IMR-90 (cell line): Measurements from ENCODE around the gene LSMEM2. TPM values are rescaled to one million over a fixed set of nuclear protein-coding genes. Genes with fewer than 3 reads are reported as not detected.

Source experiments
- ATAC-seq: fragments of 200-7000 bp; cut with Tn5 transposase; 2 replicates; pipeline ENCODE4 v1.9.1; 2020; ENCODE audit warnings: low read depth, mild to moderate bottlenecking, moderate library complexity
- BruUV-seq: library from RNA; stranded (reverse); fragments of 400-500 nt; replicated peaks from 2 replicates; lab custom pipeline; 2021; lab: Mats Ljungman, UMichigan
- CTCF ChIA-PET: fragments of 300-600 bp; formaldehyde crosslinking; extraction: SDS; loops from one replicate; lab custom pipeline; 2021; ENCODE audit warnings: antibody characterized with exemption; lab: Yijun Ruan, JAX
- POLR2A ChIA-PET: fragments of 300-600 bp; sonication (Branson Sonifier 250); formaldehyde crosslinking; loops from one replicate; lab custom pipeline; 2022; ENCODE audit warnings: antibody characterized with exemption; ENCODE audit not compliant: unreplicated experiment; lab: Charles Lee
- DNase-seq: peaks from one replicate; pipeline ENCODE4 v3.0.0; 2013
- H2AFZ ChIP-seq: replicated peaks from 2 replicates; pipeline ENCODE3; 2013; ENCODE audit warnings: low read length, mild to moderate bottlenecking; ENCODE audit not compliant: poor library complexity
- H2AK5ac ChIP-seq: 2 replicates; pipeline ENCODE4 v1.6.1; 2013; ENCODE audit warnings: low read depth, low read length, inconsistent platforms
- H2AK9ac ChIP-seq: replicated peaks from 2 replicates; pipeline ENCODE3; 2013; ENCODE audit warnings: mild to moderate bottlenecking, low read depth, low read length, moderate library complexity; ENCODE audit not compliant: poor library complexity
- H2BK120ac ChIP-seq: 2 replicates; pipeline ENCODE4 v1.6.1; 2013; ENCODE audit warnings: low read depth, low read length, inconsistent platforms
- H2BK15ac ChIP-seq: 3 replicates; pipeline ENCODE4 v1.6.1; 2013; ENCODE audit warnings: low read depth, low read length, inconsistent platforms
- H2BK20ac ChIP-seq: 2 replicates; pipeline ENCODE4 v1.6.1; 2013; ENCODE audit warnings: low read depth, mild to moderate bottlenecking, inconsistent platforms, low read length, moderate library complexity
- H2BK5ac ChIP-seq: 2 replicates; pipeline ENCODE4 v1.6.1; 2013; ENCODE audit warnings: mild to moderate bottlenecking, low read depth, low read length, inconsistent platforms; ENCODE audit not compliant: poor library complexity, severe bottlenecking
- H3K14ac ChIP-seq: replicated peaks from 2 replicates; pipeline ENCODE4 v1.6.1; 2013; ENCODE audit warnings: low read depth, low read length, inconsistent platforms
- H3K18ac ChIP-seq: 2 replicates; pipeline ENCODE4 v1.6.1; 2013; ENCODE audit warnings: low read depth, low read length, control low read depth
- H3K23ac ChIP-seq: 2 replicates; pipeline ENCODE4 v1.6.1; 2013; ENCODE audit warnings: low read depth, low read length, inconsistent platforms
- H3K27ac ChIP-seq: 2 replicates; pipeline ENCODE4 v1.5.1; 2013; ENCODE audit warnings: mild to moderate bottlenecking, control low read depth, low read length; ENCODE audit not compliant: insufficient read depth
- H3K27me3 ChIP-seq: 2 replicates; pipeline ENCODE4 v1.6.1; 2013; ENCODE audit warnings: low read length; ENCODE audit not compliant: control insufficient read depth, insufficient read depth
- H3K36me3 ChIP-seq: 2 replicates; pipeline ENCODE4 v1.6.1; 2013; ENCODE audit warnings: low read length, mixed read lengths; ENCODE audit not compliant: control insufficient read depth, insufficient read depth
- H3K4ac ChIP-seq: 2 replicates; pipeline ENCODE4 v1.6.1; 2013; ENCODE audit warnings: low read depth, low read length, inconsistent platforms
- H3K4me1 ChIP-seq: 2 replicates; pipeline ENCODE4 v1.6.1; 2013; ENCODE audit warnings: low read length, mixed read lengths; ENCODE audit not compliant: control insufficient read depth, insufficient read depth
- H3K4me2 ChIP-seq: 2 replicates; pipeline ENCODE4 v1.6.1; 2013; ENCODE audit warnings: low read depth, mild to moderate bottlenecking, control low read depth, low read length, moderate library complexity
- H3K4me3 ChIP-seq: 2 replicates; pipeline ENCODE4 v1.5.1; 2013; ENCODE audit warnings: low read depth, mild to moderate bottlenecking, control low read depth, low read length, moderate library complexity; ENCODE audit not compliant: insufficient read depth
- H3K56ac ChIP-seq: 2 replicates; pipeline ENCODE4 v1.6.1; 2013; ENCODE audit warnings: low read length, inconsistent platforms; ENCODE audit not compliant: insufficient read depth; ENCODE audit errors: extremely low read depth
- H3K79me1 ChIP-seq, 2 experiments: 2 replicates each; pipeline ENCODE4 v1.6.1; 2013; ENCODE audit warnings: low read length in 2 of 2, inconsistent platforms in 1 of 2, low read depth in 1 of 2
- H3K9ac ChIP-seq: 2 replicates; pipeline ENCODE4 v1.6.1; 2013; ENCODE audit warnings: low read depth, low read length, control low read depth
- H3K9me1 ChIP-seq: 2 replicates; pipeline ENCODE4 v1.6.1; 2013; ENCODE audit warnings: low read length, inconsistent platforms; ENCODE audit not compliant: insufficient read depth
- H3K9me3 ChIP-seq: 2 replicates; pipeline ENCODE4 v1.6.1; 2013; ENCODE audit warnings: low read length; ENCODE audit not compliant: control insufficient read depth, insufficient read depth
- H4K20me1 ChIP-seq: 2 replicates; pipeline ENCODE4 v1.6.1; 2013; ENCODE audit warnings: low read length, inconsistent platforms; ENCODE audit not compliant: insufficient read depth
- H4K5ac ChIP-seq: 2 replicates; pipeline ENCODE4 v1.6.1; 2013; ENCODE audit warnings: mild to moderate bottlenecking, low read depth, low read length, control low read depth
- H4K8ac ChIP-seq, 2 experiments: 2 replicates each; pipeline ENCODE4 v1.6.1; 2013; ENCODE audit warnings: low read depth in 2 of 2, low read length in 2 of 2, control low read depth in 1 of 2, inconsistent platforms in 1 of 2
- H4K91ac ChIP-seq: 2 replicates; pipeline ENCODE4 v1.6.1; 2013; ENCODE audit warnings: low read depth, low read length, inconsistent platforms; ENCODE audit not compliant: insufficient read depth
- BHLHE40 ChIP-seq: fragments of 150-350 bp; IDR thresholded peaks from 2 replicates; pipeline ENCODE4 v1.6.1; 2016; ENCODE audit warnings: mild to moderate bottlenecking, low read depth, low read length
- CEBPB ChIP-seq: IDR thresholded peaks from 2 replicates; pipeline ENCODE4 v1.6.1; 2012; ENCODE audit warnings: low read depth, low read length, improper control_type of control experiment
- CHD1 ChIP-seq: IDR thresholded peaks from 2 replicates; pipeline ENCODE4 v1.6.1; 2012; ENCODE audit warnings: low read depth, low read length, improper control_type of control experiment
- FOS ChIP-seq: fragments of 150-350 bp; IDR thresholded peaks from 2 replicates; pipeline ENCODE4 v1.6.1; 2016; ENCODE audit warnings: low read depth, low read length
- MAFK ChIP-seq: IDR thresholded peaks from 2 replicates; pipeline ENCODE4 v1.6.1; 2012; ENCODE audit warnings: low read depth, low read length, improper control_type of control experiment
- MAZ ChIP-seq: IDR thresholded peaks from 2 replicates; pipeline ENCODE4 v1.6.1; 2012; ENCODE audit warnings: low read depth, mild to moderate bottlenecking, low read length, improper control_type of control experiment, moderate library complexity, borderline replicate concordance
- MXI1 ChIP-seq: IDR thresholded peaks from 2 replicates; pipeline ENCODE4 v1.6.1; 2012; ENCODE audit warnings: low read depth, mild to moderate bottlenecking, low read length, moderate library complexity, borderline replicate concordance
- NFE2L2 ChIP-seq: fragments of 150-350 bp; IDR thresholded peaks from 2 replicates; pipeline ENCODE4 v1.6.1; 2016; ENCODE audit warnings: low read depth, mild to moderate bottlenecking, low read length
- POLR2A ChIP-seq: IDR thresholded peaks from 2 replicates; pipeline ENCODE4 v1.6.1; 2012; ENCODE audit warnings: mild to moderate bottlenecking, low read depth, low read length
- RAD21 ChIP-seq: IDR thresholded peaks from 2 replicates; pipeline ENCODE4 v1.6.1; 2012; ENCODE audit warnings: low read length, improper control_type of control experiment
- RCOR1 ChIP-seq: IDR thresholded peaks from 2 replicates; pipeline ENCODE4 v1.6.1; 2012; ENCODE audit warnings: mild to moderate bottlenecking, low read length, improper control_type of control experiment; ENCODE audit not compliant: insufficient replicate concordance
- RFX5 ChIP-seq: IDR thresholded peaks from 2 replicates; pipeline ENCODE4 v1.8.0; 2012; ENCODE audit warnings: low read depth, mild to moderate bottlenecking, low read length, moderate library complexity
- SMC3 ChIP-seq: fragments of 150-350 bp; IDR thresholded peaks from 2 replicates; pipeline ENCODE4 v1.6.1; 2016; ENCODE audit warnings: low read depth, mild to moderate bottlenecking, antibody characterized with exemption, low read length, moderate library complexity
- USF2 ChIP-seq: fragments of 150-350 bp; IDR thresholded peaks from 2 replicates; pipeline ENCODE4 v1.6.1; 2017; ENCODE audit warnings: mild to moderate bottlenecking, antibody characterized with exemption, low read length, low read depth
- WGBS, 2 experiments: methylation state at CpG; one replicate each; pipeline versions ENCODE4 v1.1.5 to v1.1.7; 2013; ENCODE audit warnings: missing lambda C conversion rate in 2 of 2; ENCODE audit not compliant: insufficient read length in 1 of 2; ENCODE audit errors: extremely low coverage in 2 of 2; 5-methylcytosine and 5-hydroxymethylcytosine counted together
- dilution Hi-C: fragments of 300-500 bp; cut with HindIII; formaldehyde crosslinking; loops from one replicate; pipeline ENCODE4 v1.14.3; 2018; ENCODE audit warnings: low sequenced_read_pairs; ENCODE audit not compliant: unreplicated experiment
- in situ Hi-C: fragments of 300-500 bp; cut with MboI; formaldehyde crosslinking; loops from 3 replicates; pipeline ENCODE4 v1.14.3; 2019; ENCODE audit warnings: low sequenced_read_pairs, inconsistent platforms, mixed read lengths
- intact Hi-C: fragments of 100-400 bp; cut with micrococcal nuclease; formaldehyde crosslinking; loops from 2 replicates; pipeline ENCODE4 v1.10.0; 2022
- polyA plus RNA-seq, 3 experiments: library from polyadenylated mRNA; depleted of rRNA; stranded (reverse); fragments of >200 nt; gene quantifications; 2 replicates each; pipeline ENCODE4 v1.2.3, GENCODE V29; 2012; ENCODE audit warnings: low replicate concordance in 1 of 3
- total RNA-seq: library from RNA; depleted of rRNA; stranded (reverse); fragments of >200 nt; gene quantifications from 2 replicates; pipeline ENCODE4 v1.2.3, GENCODE V29; 2012
- TF ChIP-seq, protein P1 (sequence below): conservative IDR thresholded peaks from 2 replicates; pipeline ENCODE4 v1.5.1; 2012; ENCODE audit warnings: mild to moderate bottlenecking, low read depth, low read length, improper control_type of control experiment
- TF ChIP-seq, protein P2 (sequence below): fragments of 150-350 bp; IDR thresholded peaks from 2 replicates; pipeline ENCODE4 v1.6.1; 2016; ENCODE audit warnings: low read depth, mild to moderate bottlenecking, low read length, moderate library complexity, borderline replicate concordance

LSMEM2 gene
- total and polyA plus RNA-seq, 2 of the 4 experiments (the other 2 are of a cell fraction), result under 0.01 TPM; not detected in 1

GRCh38 chr3:50290161-50290641, 11.3 kb downstream of the LSMEM2 start:
- H3K79me1 ChIP-seq, result peaks cover 14 to 31% of the 10 kb centered on the region in 2 experiments
- no peak overlapping the region for H4K5ac ChIP-seq
- H2BK5ac ChIP-seq, result no peak overlapping the region
- no peak overlapping the region for H3K4me2 ChIP-seq
- H3K18ac ChIP-seq, result no peak overlapping the region
- H2AK9ac ChIP-seq, result no peak overlapping the region
- no peak overlapping the region for H3K4me3 ChIP-seq
- no peaks in the 10 kb centered on the region; the same call in 1 of the 2 replicates for H3K9me1 ChIP-seq
- intact Hi-C loops, result no loop called here
- H3K9me3 ChIP-seq, result no peaks in the 10 kb centered on the region
- in situ Hi-C loops, result no loop called here
- no peak overlapping the region for H4K91ac ChIP-seq
- ATAC-seq (no peak), DNase-seq (no peak)
- H4K20me1 ChIP-seq, result no peaks in the 10 kb centered on the region; the same call in 1 of the 2 replicates
- no peak overlapping the region for H2BK15ac ChIP-seq
- ChIA-PET POLR2A (no interaction called here), CTCF (no interaction called here)
- H3K27me3 ChIP-seq, result no peaks in the 10 kb centered on the region
- no peak for TF ChIP-seq MXI1
- TF ChIP-seq CHD1, result no peak
- TF ChIP-seq BHLHE40, result no peak
- TF ChIP-seq POLR2A, result no peak
- TF ChIP-seq MAFK, result no peak
- no peak for TF ChIP-seq RFX5
- no peak for TF ChIP-seq FOS
- TF ChIP-seq, protein P1, sequence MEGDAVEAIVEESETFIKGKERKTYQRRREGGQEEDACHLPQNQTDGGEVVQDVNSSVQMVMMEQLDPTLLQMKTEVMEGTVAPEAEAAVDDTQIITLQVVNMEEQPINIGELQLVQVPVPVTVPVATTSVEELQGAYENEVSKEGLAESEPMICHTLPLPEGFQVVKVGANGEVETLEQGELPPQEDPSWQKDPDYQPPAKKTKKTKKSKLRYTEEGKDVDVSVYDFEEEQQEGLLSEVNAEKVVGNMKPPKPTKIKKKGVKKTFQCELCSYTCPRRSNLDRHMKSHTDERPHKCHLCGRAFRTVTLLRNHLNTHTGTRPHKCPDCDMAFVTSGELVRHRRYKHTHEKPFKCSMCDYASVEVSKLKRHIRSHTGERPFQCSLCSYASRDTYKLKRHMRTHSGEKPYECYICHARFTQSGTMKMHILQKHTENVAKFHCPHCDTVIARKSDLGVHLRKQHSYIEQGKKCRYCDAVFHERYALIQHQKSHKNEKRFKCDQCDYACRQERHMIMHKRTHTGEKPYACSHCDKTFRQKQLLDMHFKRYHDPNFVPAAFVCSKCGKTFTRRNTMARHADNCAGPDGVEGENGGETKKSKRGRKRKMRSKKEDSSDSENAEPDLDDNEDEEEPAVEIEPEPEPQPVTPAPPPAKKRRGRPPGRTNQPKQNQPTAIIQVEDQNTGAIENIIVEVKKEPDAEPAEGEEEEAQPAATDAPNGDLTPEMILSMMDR, result no peak
- TF ChIP-seq CEBPB, result no peak
- TF ChIP-seq USF2, result no peak
- TF ChIP-seq NFE2L2, result no peak
- no peak for TF ChIP-seq SMC3
- TF ChIP-seq MAZ, result no peak
- TF ChIP-seq RCOR1, result no peak
- TF ChIP-seq RAD21, result no peak
- TF ChIP-seq, protein P2, sequence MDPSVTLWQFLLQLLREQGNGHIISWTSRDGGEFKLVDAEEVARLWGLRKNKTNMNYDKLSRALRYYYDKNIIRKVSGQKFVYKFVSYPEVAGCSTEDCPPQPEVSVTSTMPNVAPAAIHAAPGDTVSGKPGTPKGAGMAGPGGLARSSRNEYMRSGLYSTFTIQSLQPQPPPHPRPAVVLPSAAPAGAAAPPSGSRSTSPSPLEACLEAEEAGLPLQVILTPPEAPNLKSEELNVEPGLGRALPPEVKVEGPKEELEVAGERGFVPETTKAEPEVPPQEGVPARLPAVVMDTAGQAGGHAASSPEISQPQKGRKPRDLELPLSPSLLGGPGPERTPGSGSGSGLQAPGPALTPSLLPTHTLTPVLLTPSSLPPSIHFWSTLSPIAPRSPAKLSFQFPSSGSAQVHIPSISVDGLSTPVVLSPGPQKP, result no peak
- H3K23ac ChIP-seq, result no peak overlapping the region
- no peak overlapping the region for H2AFZ ChIP-seq
- no peak overlapping the region for H3K14ac ChIP-seq
- no peak overlapping the region for H3K4ac ChIP-seq
- H2AK5ac ChIP-seq, result no peak overlapping the region
- H3K36me3 ChIP-seq, result peaks cover 34% of the 10 kb centered on the region
- no peak overlapping the region for H3K9ac ChIP-seq
- H2BK120ac ChIP-seq, result no peak overlapping the region
- H4K8ac ChIP-seq, result no peak overlapping the region
- dilution Hi-C loops, result no loop called here
- WGBS, 2 experiments, result 100% methylated on average over 1 of the region's 16 CpGs; no CpG with 5 or more reads in 1 of the 2 experiments
- peaks cover 8% of the 10 kb centered on the region for H3K4me1 ChIP-seq
- no peak overlapping the region for H3K56ac ChIP-seq
- no TSS peak for BruUV-seq
- H2BK20ac ChIP-seq, result no peak overlapping the region
- H3K27ac ChIP-seq, result no peak overlapping the region
